Thymus (tissue), 11 donors: ENCODE results near the gene TM4SF18. TPM values are rescaled to one million over a fixed set of nuclear protein-coding genes. Genes with fewer than 3 reads are reported as not detected.

Experiments used
- DNase-seq, 9 donors: peaks; one replicate each; pipeline ENCODE4 v3.0.0-alpha.2; 2013; ENCODE audit warnings: low spot score in 9 of 9, low read depth in 6 of 9, missing footprints in 1 of 9
- H3K27ac ChIP-seq, 2 donors: one replicate each; pipeline ENCODE4 v1.5.1; 2013; ENCODE audit warnings: control low read depth in 1 of 2, low read depth in 1 of 2, low read length in 1 of 2, mild to moderate bottlenecking in 1 of 2, moderate library complexity in 1 of 2
- H3K27me3 ChIP-seq, 2 donors: one replicate each; pipeline ENCODE4 v1.5.1; 2013; ENCODE audit warnings: low read length in 1 of 2; ENCODE audit not compliant: control insufficient read depth in 2 of 2, insufficient read depth in 1 of 2
- H3K36me3 ChIP-seq, 2 donors: one replicate each; pipeline ENCODE4 v1.5.1; 2013; ENCODE audit warnings: low read length in 1 of 2, mild to moderate bottlenecking in 1 of 2, moderate library complexity in 1 of 2; ENCODE audit not compliant: control insufficient read depth in 2 of 2, insufficient read depth in 2 of 2
- H3K4me1 ChIP-seq, 2 donors: one replicate each; pipeline ENCODE4 v1.5.1; 2013; ENCODE audit warnings: low read length in 2 of 2; ENCODE audit not compliant: control insufficient read depth in 2 of 2, insufficient read depth in 2 of 2
- H3K4me3 ChIP-seq, 2 donors: one replicate each; pipeline ENCODE4 v1.5.1; 2013; ENCODE audit warnings: low read length in 2 of 2, control low read depth in 1 of 2, mild to moderate bottlenecking in 1 of 2
- H3K9me3 ChIP-seq, 2 donors: one replicate each; pipeline ENCODE4 v1.5.1; 2013; ENCODE audit warnings: low read length in 1 of 2, mild to moderate bottlenecking in 1 of 2; ENCODE audit not compliant: control insufficient read depth in 2 of 2, insufficient read depth in 1 of 2
- WGBS: extraction: QIAGEN DNeasy Blood & Tissue Kit; methylation state at CpG from one replicate; pipeline ENCODE4 v1.1.7; 2013; 5-methylcytosine and 5-hydroxymethylcytosine counted together
- polyA plus RNA-seq: library from polyadenylated mRNA; stranded (reverse); fragments of 200-250 nt; gene quantifications from one replicate; pipeline ENCODE4 v1.2.3, GENCODE V29; 2013
- total RNA-seq: library from RNA; stranded (reverse); fragments of 120-200 nt; gene quantifications from one replicate; pipeline ENCODE4 v1.2.4, GENCODE V29; 2013
- donor health status: healthy.

TM4SF18 gene
- total and polyA plus RNA-seq, 2 donors = 0.66 to 3.2 TPM

GRCh38 chr3:149336925-149337324 is 3.5 kb upstream of the TM4SF18 start:
- Histone ChIP-seq H3K27me3 (no peaks in the 10 kb centered on the region), H3K9me3 (no peaks in the 10 kb centered on the region), H3K27ac (no peak overlapping the region), H3K36me3 (no peaks in the 10 kb centered on the region), H3K4me3 (no peak overlapping the region), H3K4me1 (no peaks in the 10 kb centered on the region)
- DNase-seq = no peak

- H3K9me3 ChIP-seq = no peaks in the 10 kb centered on the region
- no peaks in the 10 kb centered on the region for H3K4me1 ChIP-seq
- no peaks in the 10 kb centered on the region for H3K27me3 ChIP-seq
- DNase-seq = no peak
- H3K4me3 ChIP-seq = no peak overlapping the region
- no peaks in the 10 kb centered on the region for H3K36me3 ChIP-seq
- H3K27ac ChIP-seq = no peak overlapping the region
These were observed 665 bp downstream of the TM4SF18 start for GRCh38 chr3:149332771-149333170.

GRCh38 chr3:149332227-149332765 is 1.1 kb downstream of the TM4SF18 start:
- no peak overlapping the region for H3K4me3 ChIP-seq
- H3K36me3 ChIP-seq = no peaks in the 10 kb centered on the region
- no peak overlapping the region for H3K27ac ChIP-seq
- H3K9me3 ChIP-seq = no peaks in the 10 kb centered on the region
- no peaks in the 10 kb centered on the region for H3K4me1 ChIP-seq
- DNase-seq = no peak
- no peaks in the 10 kb centered on the region for H3K27me3 ChIP-seq
- 33% methylated on average over 1 of the region's 1 CpG for WGBS

- no peak overlapping the region for H3K27ac ChIP-seq
These were observed 2.0 kb downstream of the TM4SF18 start for GRCh38 chr3:149331396-149331795.

GRCh38 chr3:149330609-149331331 is 2.7 kb downstream of the TM4SF18 start:
- Histone ChIP-seq H3K27ac (no peak overlapping the region), H3K9me3 (no peaks in the 10 kb centered on the region), H3K4me1 (no peaks in the 10 kb centered on the region), H3K27me3 (no peaks in the 10 kb centered on the region), H3K36me3 (no peaks in the 10 kb centered on the region), H3K4me3 (no peak overlapping the region)
- 95% methylated on average over 2 of the region's 2 CpGs for WGBS
- DNase-seq = no peak

More at GRCh38 chr3:149331396-149331795, 2.0 kb downstream of the TM4SF18 start:
- Histone ChIP-seq H3K36me3 (no peaks in the 10 kb centered on the region), H3K27me3 (no peaks in the 10 kb centered on the region), H3K4me1 (no peaks in the 10 kb centered on the region), H3K9me3 (no peaks in the 10 kb centered on the region), H3K4me3 (no peak overlapping the region)
- no peak for DNase-seq
- WGBS = 94% methylated on average over 2 of the region's 2 CpGs

GRCh38 chr3:149327156-149327555 is 6.3 kb downstream of the TM4SF18 start:
- Histone ChIP-seq H3K27ac (no peak overlapping the region), H3K27me3 (no peaks in the 10 kb centered on the region), H3K4me3 (no peak overlapping the region), H3K36me3 (no peaks in the 10 kb centered on the region), H3K4me1 (no peaks in the 10 kb centered on the region), H3K9me3 (no peaks in the 10 kb centered on the region)
- no peak for DNase-seq
- WGBS = 96% methylated on average over 2 of the region's 2 CpGs

GRCh38 chr3:149325581-149325980 is 7.9 kb downstream of the TM4SF18 start:
- Histone ChIP-seq H3K27ac (no peak overlapping the region), H3K4me1 (no peaks in the 10 kb centered on the region), H3K36me3 (no peaks in the 10 kb centered on the region), H3K4me3 (no peak overlapping the region), H3K9me3 (no peaks in the 10 kb centered on the region), H3K27me3 (no peaks in the 10 kb centered on the region)
- DNase-seq = no peak

- no peak for DNase-seq
- H3K4me1 ChIP-seq = peaks cover 0 to 2% of the 10 kb centered on the region in 2 donors
- H3K4me3 ChIP-seq = no peak overlapping the region
- H3K27ac ChIP-seq = no peak overlapping the region
- no peaks in the 10 kb centered on the region for H3K9me3 ChIP-seq
- no peaks in the 10 kb centered on the region for H3K36me3 ChIP-seq
- H3K27me3 ChIP-seq = no peaks in the 10 kb centered on the region
These were observed 9.1 kb downstream of the TM4SF18 start for GRCh38 chr3:149324332-149324731.

- no peaks in the 10 kb centered on the region for H3K27me3 ChIP-seq
- DNase-seq = no peak
- H3K36me3 ChIP-seq = no peaks in the 10 kb centered on the region
- 92% methylated on average over 2 of the region's 2 CpGs for WGBS
- peaks cover 0 to 2% of the 10 kb centered on the region in 2 donors for H3K4me1 ChIP-seq
- H3K27ac ChIP-seq = no peak overlapping the region
- H3K4me3 ChIP-seq = no peak overlapping the region
- H3K9me3 ChIP-seq = no peaks in the 10 kb centered on the region
These were observed 11.8 kb downstream of the TM4SF18 start for GRCh38 chr3:149321640-149322039.
